ENCODE data around the gene PTPRD. TPM values are rescaled to one million over a fixed set of nuclear protein-coding genes. Genes with fewer than 3 reads are reported as not detected.

PTPRD gene
- total and polyA plus RNA-seq, 2 donors from 2014 or later = 6.4 to 78.9 TPM

DNA sequence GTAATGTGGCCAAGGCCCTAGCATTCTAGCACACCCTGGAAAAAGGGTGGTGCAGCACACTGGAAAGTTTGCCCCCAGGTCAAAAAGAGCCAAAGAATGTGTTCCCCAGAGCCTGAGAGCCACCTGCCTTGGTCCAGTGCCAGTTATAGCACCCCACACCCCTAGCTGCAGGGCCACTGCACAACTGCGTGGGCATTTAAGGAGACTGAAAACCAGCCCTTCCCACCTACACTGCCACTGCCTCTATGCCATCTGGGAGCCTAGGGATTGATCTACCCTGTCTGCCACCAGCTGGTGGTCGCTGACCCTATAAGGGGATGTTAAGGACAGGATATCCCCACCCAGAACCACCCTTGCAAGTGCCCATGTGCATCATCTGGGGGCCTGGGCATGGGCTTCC is 38.2 kb upstream of the PTPRD start:
- DNase-seq (peak in 1 of 5 donors; percentile 31), FAIRE-seq (no peak)
- H3K9ac ChIP-seq (ENCODE audit: low read length in 3 of 3) = no peak overlapping the region
- H3K4me1 ChIP-seq (ENCODE audit: control insufficient read depth in 2 of 3, insufficient read depth in 2 of 3, low read depth in 1 of 3, low read length in 3 of 3) = no peaks in the 10 kb centered on the region
- H3K27me3 ChIP-seq (ENCODE audit: control insufficient read depth, insufficient read depth, low read length) = no peaks in the 10 kb centered on the region
- peaks cover 0 to 7% (median 0%) of the 10 kb centered on the region in 3 donors for H3K9me3 ChIP-seq (ENCODE audit: control insufficient read depth in 2 of 3, insufficient read depth in 1 of 3, low read length in 3 of 3)
- no peak for TF ChIP-seq CTCF (IDR thresholded peaks at IDR 0.05; ENCODE audit: borderline replicate concordance, extremely low read depth, insufficient read depth)
- H3K36me3 ChIP-seq (ENCODE audit: control insufficient read depth in 2 of 3, insufficient read depth in 3 of 3, low read length in 3 of 3) = no peaks in the 10 kb centered on the region
- H3K4me3 ChIP-seq (ENCODE audit: low read length in 3 of 3) = no peak overlapping the region
- intact Hi-C loops (cut with DNase I) = no loop called here
- H3K27ac ChIP-seq (ENCODE audit: low read depth in 2 of 2, low read length in 2 of 2) = no peak overlapping the region

- intact Hi-C loops (cut with DNase I) = no loop called here
- H3K36me3 ChIP-seq (ENCODE audit: control insufficient read depth in 2 of 3, insufficient read depth in 3 of 3, low read length in 3 of 3) = no peaks in the 10 kb centered on the region
- H3K9ac ChIP-seq (ENCODE audit: low read length in 3 of 3) = no peak overlapping the region
- no peaks in the 10 kb centered on the region for H3K4me1 ChIP-seq (ENCODE audit: control insufficient read depth in 2 of 3, insufficient read depth in 2 of 3, low read depth in 1 of 3, low read length in 3 of 3)
- H3K27me3 ChIP-seq (ENCODE audit: control insufficient read depth, insufficient read depth, low read length) = no peaks in the 10 kb centered on the region
- H3K9me3 ChIP-seq (ENCODE audit: control insufficient read depth in 2 of 3, insufficient read depth in 1 of 3, low read length in 3 of 3) = peaks cover 0 to 7% (median 0%) of the 10 kb centered on the region in 3 donors
- no peak for FAIRE-seq
- H3K4me3 ChIP-seq (ENCODE audit: low read length in 3 of 3) = no peak overlapping the region
- H3K27ac ChIP-seq (ENCODE audit: low read depth in 2 of 2, low read length in 2 of 2) = no peak overlapping the region
- DNase-seq = no peak
- no peak for TF ChIP-seq CTCF (IDR thresholded peaks at IDR 0.05; ENCODE audit: borderline replicate concordance, extremely low read depth, insufficient read depth)
Measured at GRCh38 chr9:10649076-10649475, 36.3 kb upstream of the PTPRD start.

DNA sequence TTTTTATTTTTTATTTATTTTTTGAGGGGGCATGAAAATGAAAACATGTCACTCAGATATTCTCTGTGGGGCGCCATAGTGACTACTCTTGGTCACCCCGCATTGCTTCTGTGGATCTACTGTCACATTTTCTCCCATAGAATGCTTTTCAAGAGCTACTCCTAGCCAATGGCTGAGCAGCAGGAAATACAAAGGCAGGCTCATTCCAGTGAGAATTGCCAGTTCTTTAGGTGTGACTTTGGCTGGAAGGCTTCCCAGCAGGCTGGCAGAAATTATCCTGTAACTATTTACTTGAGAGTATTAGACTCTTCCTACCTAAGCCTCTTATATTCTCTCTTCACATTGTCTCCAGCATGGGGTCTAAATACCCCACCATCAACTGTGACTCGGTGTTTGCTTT is 21.0 kb upstream of the PTPRD start:
- intact Hi-C loops (cut with DNase I) = no loop called here
- no peak overlapping the region for H3K4me3 ChIP-seq (ENCODE audit: low read length in 3 of 3)
- FAIRE-seq (no peak), DNase-seq (no peak)
- H3K27ac ChIP-seq (ENCODE audit: low read depth in 2 of 2, low read length in 2 of 2) = no peak overlapping the region
- H3K9ac ChIP-seq (ENCODE audit: low read length in 3 of 3) = no peak overlapping the region
- no peaks in the 10 kb centered on the region for H3K36me3 ChIP-seq (ENCODE audit: control insufficient read depth in 2 of 3, insufficient read depth in 3 of 3, low read length in 3 of 3)
- no peak for TF ChIP-seq CTCF (IDR thresholded peaks at IDR 0.05; ENCODE audit: borderline replicate concordance, extremely low read depth, insufficient read depth)
- peaks cover 0 to 2% (median 0%) of the 10 kb centered on the region in 3 donors for H3K9me3 ChIP-seq (ENCODE audit: control insufficient read depth in 2 of 3, insufficient read depth in 1 of 3, low read length in 3 of 3)
- no peaks in the 10 kb centered on the region for H3K4me1 ChIP-seq (ENCODE audit: control insufficient read depth in 2 of 3, insufficient read depth in 2 of 3, low read depth in 1 of 3, low read length in 3 of 3)
- no peaks in the 10 kb centered on the region for H3K27me3 ChIP-seq (ENCODE audit: control insufficient read depth, insufficient read depth, low read length)

DNA sequence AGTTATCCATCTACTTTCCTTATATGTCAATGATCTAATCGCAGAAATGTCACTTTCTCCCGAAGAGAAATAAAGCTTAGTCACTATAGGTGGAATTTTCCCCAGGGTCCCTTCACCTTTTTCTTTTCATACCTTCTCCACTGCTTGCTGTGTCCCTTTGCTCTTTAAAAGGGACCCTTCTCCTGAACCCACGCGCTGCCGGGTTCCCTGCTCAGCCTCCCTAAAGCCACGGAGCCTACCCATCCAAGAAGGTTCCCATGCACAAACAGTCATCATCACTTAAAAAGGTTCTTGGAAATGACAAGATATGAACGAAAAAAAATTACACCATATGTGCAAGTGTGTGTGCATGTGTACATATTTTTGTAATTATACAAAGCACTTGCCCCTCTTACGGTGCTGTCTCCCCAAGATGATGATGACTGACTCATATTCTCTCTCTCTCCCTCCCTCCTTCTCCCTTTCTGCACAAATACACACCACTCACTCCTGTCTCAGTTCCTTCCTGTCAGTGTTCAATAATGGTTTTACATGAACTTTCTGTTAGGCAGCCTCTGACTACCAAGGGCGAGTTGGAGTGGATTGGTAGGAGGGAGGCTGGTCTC is 1.5 kb upstream of the PTPRD start:
- Histone ChIP-seq H3K27me3 (ENCODE audit: control insufficient read depth, insufficient read depth, low read length) (peaks cover 24% of the 10 kb centered on the region), H3K4me3 (ENCODE audit: low read length in 3 of 3) (no peak overlapping the region), H3K9ac (ENCODE audit: low read length in 3 of 3) (no peak overlapping the region), H3K4me1 (ENCODE audit: control insufficient read depth in 2 of 3, insufficient read depth in 2 of 3, low read depth in 1 of 3, low read length in 3 of 3) (no peaks in the 10 kb centered on the region), H3K9me3 (ENCODE audit: control insufficient read depth in 2 of 3, insufficient read depth in 1 of 3, low read length in 3 of 3) (no peaks in the 10 kb centered on the region), H3K27ac (ENCODE audit: low read depth in 2 of 2, low read length in 2 of 2) (no peak overlapping the region), H3K36me3 (ENCODE audit: control insufficient read depth in 2 of 3, insufficient read depth in 3 of 3, low read length in 3 of 3) (no peaks in the 10 kb centered on the region)
- DNase-seq = no peak
- TF ChIP-seq CTCF (IDR thresholded peaks at IDR 0.05; ENCODE audit: borderline replicate concordance, extremely low read depth, insufficient read depth) = no peak
- intact Hi-C loops (cut with DNase I) = no loop called here
- FAIRE-seq = no peak

Data from kidney (tissue), 14 donors.